HepG2 (cell line): ENCODE measurements around the gene VAC14. TPM values are rescaled to one million over a fixed set of nuclear protein-coding genes. Genes with fewer than 3 reads are reported as not detected.

Source experiments
- ATAC-seq: fragments of 200-7000 bp; cut with Tn5 transposase; 3 replicates; pipeline ENCODE4 v1.9.1; 2020; ENCODE audit warnings: mild to moderate bottlenecking, moderate library complexity
- BruUV-seq: library from RNA; stranded (reverse); fragments of 400-500 nt; replicated peaks from 2 replicates; lab custom pipeline; 2021; lab: Mats Ljungman, UMichigan
- CTCF ChIA-PET: fragments of 300-600 bp; formaldehyde crosslinking; extraction: SDS; loops from one replicate; lab custom pipeline; 2021; ENCODE audit warnings: low total read pairs, inconsistent platforms, low intra/inter-chr PET ratio; lab: Yijun Ruan, JAX
- POLR2A ChIA-PET: fragments of 350-600 bp; sonication (Branson Sonifier 250); formaldehyde crosslinking; loops from one replicate; lab custom pipeline; 2020; ENCODE audit warnings: antibody characterized with exemption, inconsistent platforms; lab: Yijun Ruan, JAX
- DNase-seq: peaks from one replicate; pipeline ENCODE4 v3.0.0-alpha.2; 2015; ENCODE audit warnings: low spot score
- FAIRE-seq: peaks from 3 replicates; lab custom pipeline; 2011; peaks lifted over from hg19 to GRCh38; lab: Jason Lieb, UNC
- H2AFZ ChIP-seq: one replicate; pipeline ENCODE4 v1.6.1; 2011; ENCODE audit warnings: low read length, inconsistent platforms
- H3K27ac ChIP-seq: fragments of 300-600 bp; 3 replicates; pipeline ENCODE4 v1.8.0; 2011; ENCODE audit warnings: mixed run types, mild to moderate bottlenecking, mixed read lengths, low read length, inconsistent platforms; ENCODE audit not compliant: insufficient read depth; ENCODE audit errors: extremely low read length
- H3K27me3 ChIP-seq, 2 experiments: fragments of 200-600 bp in 1 of 2; 2 replicates in 1 of 2; 3 replicates in 1 of 2; pipeline versions ENCODE4 v1.6.0 to v1.8.0; 2011; ENCODE audit warnings: low read length in 2 of 2, mild to moderate bottlenecking in 2 of 2, moderate library complexity in 2 of 2, inconsistent platforms in 1 of 2; ENCODE audit not compliant: insufficient read depth in 2 of 2, control insufficient read depth in 1 of 2
- H3K36me3 ChIP-seq, 2 experiments: fragments of 200-600 bp in 1 of 2; replicated peaks in 1 of 2; 2 replicates in 1 of 2; 3 replicates in 1 of 2; pipeline versions ENCODE4 v1.5.1 to v1.8.0; 2011; ENCODE audit warnings: low read length in 2 of 2, inconsistent platforms in 1 of 2; ENCODE audit not compliant: insufficient read depth in 2 of 2, control insufficient read depth in 1 of 2
- H3K4me1 ChIP-seq: 2 replicates; pipeline ENCODE4 v1.5.1; 2012; ENCODE audit warnings: low read length, inconsistent platforms; ENCODE audit not compliant: insufficient read depth
- H3K4me2 ChIP-seq: 2 replicates; pipeline ENCODE4 v1.6.0; 2011; ENCODE audit warnings: low read depth, low read length, inconsistent platforms
- H3K4me3 ChIP-seq, 3 experiments: fragments of 200-600 bp in 1 of 3; sonication (generic), shearing (Covaris generic) in 1 of 3; replicated peaks in 1 of 3; 2 replicates each; pipeline ENCODE4 v1.5.1; 2011 to 2016; ENCODE audit warnings: low read length in 3 of 3, inconsistent platforms in 2 of 3, low read depth in 2 of 3, mild to moderate bottlenecking in 2 of 3, control low read depth in 1 of 3, mixed read lengths in 1 of 3; ENCODE audit not compliant: insufficient read depth in 1 of 3
- H3K79me2 ChIP-seq: one replicate; pipeline ENCODE4 v1.6.1; 2011; ENCODE audit warnings: low read length, inconsistent platforms; ENCODE audit not compliant: insufficient read depth
- H3K9ac ChIP-seq: 2 replicates; pipeline ENCODE4 v1.6.0; 2011; ENCODE audit warnings: mild to moderate bottlenecking, low read depth, low read length, inconsistent platforms; ENCODE audit not compliant: insufficient read depth
- H3K9me3 ChIP-seq: 2 replicates; pipeline ENCODE4 v1.5.1; 2012; ENCODE audit warnings: mild to moderate bottlenecking, low read length
- H4K20me1 ChIP-seq: 2 replicates; pipeline ENCODE4 v1.6.0; 2011; ENCODE audit warnings: inconsistent platforms, mild to moderate bottlenecking, low read length, moderate library complexity; ENCODE audit not compliant: insufficient read depth
- GABPA ChIP-seq, 2 experiments: IDR thresholded peaks; 2 replicates each; pipeline ENCODE4 v1.6.1; 2011 to 2016; ENCODE audit warnings: low read depth in 2 of 2, low read length in 1 of 2, missing biosample characterization in 1 of 2, missing genetic modification characterization in 1 of 2
- HOXA9 ChIP-seq: sonication (generic); formaldehyde crosslinking; IDR thresholded peaks from 2 replicates; pipeline ENCODE4 v1.8.1; 2022; ENCODE audit warnings: missing genetic modification reagents, mild to moderate bottlenecking, moderate library complexity, borderline replicate concordance
- MTF1 ChIP-seq: sonication (generic); formaldehyde crosslinking; IDR thresholded peaks from 2 replicates; pipeline ENCODE4 v1.5.0; 2020; ENCODE audit warnings: missing genetic modification reagents
- PITX1 ChIP-seq: sonication (generic); formaldehyde crosslinking; IDR thresholded peaks from 2 replicates; pipeline ENCODE4 v1.5.1; 2020; ENCODE audit warnings: mild to moderate bottlenecking, missing genetic modification reagents
- SMAD9 ChIP-seq: sonication (generic); formaldehyde crosslinking; IDR thresholded peaks from 2 replicates; pipeline ENCODE4 v1.5.1; 2020; ENCODE audit warnings: mild to moderate bottlenecking, missing genetic modification reagents
- SP4 ChIP-seq: sonication (generic); formaldehyde crosslinking; IDR thresholded peaks from 2 replicates; pipeline ENCODE4 v1.8.1; 2023; ENCODE audit warnings: mild to moderate bottlenecking, missing genetic modification reagents
- ZBTB8A ChIP-seq: sonication (generic); formaldehyde crosslinking; IDR thresholded peaks from 2 replicates; pipeline ENCODE4 v1.4.0; 2020; ENCODE audit warnings: mild to moderate bottlenecking, low read depth, missing genetic modification reagents, borderline replicate concordance
- ZKSCAN5 ChIP-seq: sonication (generic); formaldehyde crosslinking; IDR thresholded peaks from 2 replicates; pipeline ENCODE4 v1.5.1; 2020; ENCODE audit warnings: mild to moderate bottlenecking, missing genetic modification reagents
- ZNF615 ChIP-seq: sonication (generic); formaldehyde crosslinking; IDR thresholded peaks from 2 replicates; pipeline ENCODE4 v1.5.0; 2020; ENCODE audit warnings: mild to moderate bottlenecking, missing genetic modification reagents, borderline replicate concordance
- WGBS: methylation state at CpG from one replicate; pipeline ENCODE4 v1.1.6; 2017; ENCODE audit warnings: low lambda C conversion rate; 5-methylcytosine and 5-hydroxymethylcytosine counted together
- in situ Hi-C: cut with HindIII; loops from 2 replicates; pipeline ENCODE4 v1.10.0; 2017; ENCODE audit warnings: low pct_unique_long_range_greater_than_20kb; ENCODE audit not compliant: extremely low pct_ligation_motif_present
- intact Hi-C: fragments of 100-400 bp; cut with micrococcal nuclease; formaldehyde crosslinking; loops from one replicate; pipeline ENCODE4 v1.10.0; 2022; ENCODE audit not compliant: unreplicated experiment
- polyA plus RNA-seq, 8 experiments: library from polyadenylated mRNA; depleted of rRNA in 3 of 8; stranded (reverse) in 7 of 8; unstranded in 1 of 8; fragments of >200 nt; fragmentation: Illumina TruSeq in 4 of 8; extraction: Trizol in 4 of 8; gene quantifications; 2 replicates each; pipeline versions ENCODE4 v1.2.1 to v1.2.3, GENCODE V29; 2011 to 2016; ENCODE audit warnings: low read depth in 4 of 8, missing spikeins in 1 of 8, mixed read lengths in 1 of 8; ENCODE audit not compliant: insufficient read depth in 1 of 8
- total RNA-seq, 5 experiments: library from RNA; depleted of rRNA; stranded (reverse); fragments of >200 nt; fragmentation: Illumina TruSeq; extraction: Trizol; gene quantifications; 2 replicates each; pipeline ENCODE4 v1.2.3, GENCODE V29; 2016; ENCODE audit warnings: low read depth in 1 of 5
- TF ChIP-seq, protein P1 (sequence below): sonication (generic); formaldehyde crosslinking; IDR thresholded peaks from 2 replicates; pipeline ENCODE4 v1.9.0; 2021; ENCODE audit warnings: missing genetic modification reagents, mild to moderate bottlenecking, borderline replicate concordance
- TF ChIP-seq, protein P2 (sequence below): sonication (generic); formaldehyde crosslinking; IDR thresholded peaks from 2 replicates; pipeline ENCODE4 v1.4.0; 2020; ENCODE audit warnings: mild to moderate bottlenecking, missing genetic modification reagents
- TF ChIP-seq, protein P3 (sequence below), 2 experiments: sonication (generic) in 1 of 2; formaldehyde crosslinking in 1 of 2; IDR thresholded peaks; 2 replicates each; pipeline versions ENCODE4 v1.6.1 to v1.9.0; 2014 to 2022; ENCODE audit warnings: antibody characterized with exemption in 1 of 2, borderline replicate concordance in 1 of 2, inconsistent platforms in 1 of 2, low read depth in 1 of 2, missing genetic modification reagents in 1 of 2
- TF ChIP-seq, protein P4 (sequence below): IDR thresholded peaks from 2 replicates; pipeline ENCODE4 v1.6.1; 2016; ENCODE audit warnings: control low read depth

Gene VAC14
- total and polyA plus RNA-seq, 2 of the 13 experiments (the other 11 are each of a cell fraction or from before 2014, with no cell fraction given) = 23.5 to 24.6 TPM

DNA sequence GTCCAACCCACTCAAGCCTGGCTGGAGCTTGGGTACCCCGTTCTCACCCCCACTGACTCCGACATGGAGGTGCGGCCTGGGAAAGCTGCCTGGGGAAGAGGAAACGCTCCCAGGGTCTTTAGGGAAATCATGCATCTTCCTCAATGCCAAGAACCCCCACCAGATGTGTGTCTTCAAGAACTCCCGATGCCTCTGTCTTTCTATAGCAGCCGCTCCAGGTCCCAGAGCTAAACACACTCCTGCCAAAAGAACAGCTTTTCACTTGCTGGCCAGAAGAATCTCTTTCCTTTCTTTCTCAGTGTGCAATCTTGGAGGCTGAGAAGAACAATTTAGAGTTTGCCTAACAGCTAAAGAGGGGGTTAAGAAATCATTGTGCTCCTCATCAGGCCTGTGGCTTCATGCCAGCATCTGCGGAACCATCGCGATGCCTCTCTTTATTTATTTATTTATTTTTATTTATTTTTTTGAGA lies 74.0 kb downstream of the VAC14 start:
- Histone ChIP-seq H3K27me3 (no peaks in the 10 kb centered on the region), H3K36me3 (peaks cover 14 to 17% of the 10 kb centered on the region in 2 experiments; a peak in 4 of 5 replicates), H3K9ac (peak overlapping the region; percentile 98), H3K4me3 (no peak overlapping the region), H3K4me1 (peaks cover 45% of the 10 kb centered on the region), H2AFZ (no peak overlapping the region), H3K9me3 (no peaks in the 10 kb centered on the region), H4K20me1 (no peaks in the 10 kb centered on the region), H3K4me2 (no peak overlapping the region), H3K79me2 (peaks cover 11% of the 10 kb centered on the region), H3K27ac (peak overlapping the region; percentile 99)
- 94% methylated on average over 9 of the region's 9 CpGs for WGBS
- FAIRE-seq (no peak), ATAC-seq (no peak), DNase-seq (no peak)
- CTCF ChIA-PET = no interaction called here
- in situ Hi-C loops (loop anchor here (5.0 kb wide), 1 partner anchor 40 kb away; the partner anchor contains the start of gene MTSS2), intact Hi-C loops (loop anchor here (5.0 kb wide), 1 partner anchor 890 kb away; no protein-coding TSS in a partner anchor)
- no TSS peak for BruUV-seq
- POLR2A ChIA-PET = interaction anchor here (1.1 to 10.2 kb wide), 5 partner anchors 14 to 70 kb away, joined by 3 to 536 read pairs (median 134); partner anchors contain the start of gene MTSS2
- TF ChIP-seq HOXA9 (CRISPR knock-in tag) (no peak), ZKSCAN5 (CRISPR knock-in tag) (0 out of 2 replicates have a peak, but pooled peaks have one; percentile 32), MTF1 (CRISPR knock-in tag) (no peak), SMAD9 (CRISPR knock-in tag) (no peak), ZBTB8A (no peak), SP4 (CRISPR knock-in tag) (peak; percentile 43; the same call in 1 of the 2 replicates), ZNF615 (no peak), GABPA (IDR thresholded peaks at IDR 0.05; ENCODE audit: low read depth, low read length) (no peak), GABPA (CRISPR knock-in tag; IDR thresholded peaks at IDR 0.05; ENCODE audit: low read depth) (no peak), PITX1 (0 out of 2 replicates have a peak, but pooled peaks have one; percentile 21)
- TF ChIP-seq, protein P1, sequence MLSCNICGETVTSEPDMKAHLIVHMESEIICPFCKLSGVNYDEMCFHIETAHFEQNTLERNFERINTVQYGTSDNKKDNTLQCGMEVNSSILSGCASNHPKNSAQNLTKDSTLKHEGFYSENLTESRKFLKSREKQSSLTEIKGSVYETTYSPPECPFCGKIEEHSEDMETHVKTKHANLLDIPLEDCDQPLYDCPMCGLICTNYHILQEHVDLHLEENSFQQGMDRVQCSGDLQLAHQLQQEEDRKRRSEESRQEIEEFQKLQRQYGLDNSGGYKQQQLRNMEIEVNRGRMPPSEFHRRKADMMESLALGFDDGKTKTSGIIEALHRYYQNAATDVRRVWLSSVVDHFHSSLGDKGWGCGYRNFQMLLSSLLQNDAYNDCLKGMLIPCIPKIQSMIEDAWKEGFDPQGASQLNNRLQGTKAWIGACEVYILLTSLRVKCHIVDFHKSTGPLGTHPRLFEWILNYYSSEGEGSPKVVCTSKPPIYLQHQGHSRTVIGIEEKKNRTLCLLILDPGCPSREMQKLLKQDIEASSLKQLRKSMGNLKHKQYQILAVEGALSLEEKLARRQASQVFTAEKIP (CRISPR knock-in tag) = no peak
- TF ChIP-seq, protein P2, sequence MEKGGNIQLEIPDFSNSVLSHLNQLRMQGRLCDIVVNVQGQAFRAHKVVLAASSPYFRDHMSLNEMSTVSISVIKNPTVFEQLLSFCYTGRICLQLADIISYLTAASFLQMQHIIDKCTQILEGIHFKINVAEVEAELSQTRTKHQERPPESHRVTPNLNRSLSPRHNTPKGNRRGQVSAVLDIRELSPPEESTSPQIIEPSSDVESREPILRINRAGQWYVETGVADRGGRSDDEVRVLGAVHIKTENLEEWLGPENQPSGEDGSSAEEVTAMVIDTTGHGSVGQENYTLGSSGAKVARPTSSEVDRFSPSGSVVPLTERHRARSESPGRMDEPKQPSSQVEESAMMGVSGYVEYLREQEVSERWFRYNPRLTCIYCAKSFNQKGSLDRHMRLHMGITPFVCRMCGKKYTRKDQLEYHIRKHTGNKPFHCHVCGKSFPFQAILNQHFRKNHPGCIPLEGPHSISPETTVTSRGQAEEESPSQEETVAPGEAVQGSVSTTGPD (CRISPR knock-in tag) = no peak
- TF ChIP-seq, protein P3, sequence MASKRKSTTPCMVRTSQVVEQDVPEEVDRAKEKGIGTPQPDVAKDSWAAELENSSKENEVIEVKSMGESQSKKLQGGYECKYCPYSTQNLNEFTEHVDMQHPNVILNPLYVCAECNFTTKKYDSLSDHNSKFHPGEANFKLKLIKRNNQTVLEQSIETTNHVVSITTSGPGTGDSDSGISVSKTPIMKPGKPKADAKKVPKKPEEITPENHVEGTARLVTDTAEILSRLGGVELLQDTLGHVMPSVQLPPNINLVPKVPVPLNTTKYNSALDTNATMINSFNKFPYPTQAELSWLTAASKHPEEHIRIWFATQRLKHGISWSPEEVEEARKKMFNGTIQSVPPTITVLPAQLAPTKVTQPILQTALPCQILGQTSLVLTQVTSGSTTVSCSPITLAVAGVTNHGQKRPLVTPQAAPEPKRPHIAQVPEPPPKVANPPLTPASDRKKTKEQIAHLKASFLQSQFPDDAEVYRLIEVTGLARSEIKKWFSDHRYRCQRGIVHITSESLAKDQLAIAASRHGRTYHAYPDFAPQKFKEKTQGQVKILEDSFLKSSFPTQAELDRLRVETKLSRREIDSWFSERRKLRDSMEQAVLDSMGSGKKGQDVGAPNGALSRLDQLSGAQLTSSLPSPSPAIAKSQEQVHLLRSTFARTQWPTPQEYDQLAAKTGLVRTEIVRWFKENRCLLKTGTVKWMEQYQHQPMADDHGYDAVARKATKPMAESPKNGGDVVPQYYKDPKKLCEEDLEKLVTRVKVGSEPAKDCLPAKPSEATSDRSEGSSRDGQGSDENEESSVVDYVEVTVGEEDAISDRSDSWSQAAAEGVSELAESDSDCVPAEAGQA (IDR thresholded peaks at IDR 0.05; ENCODE audit: low read depth) = no peak
- TF ChIP-seq, protein P3 (CRISPR knock-in tag; IDR thresholded peaks at IDR 0.05; ENCODE audit: borderline replicate concordance) = no peak
- TF ChIP-seq, protein P4, sequence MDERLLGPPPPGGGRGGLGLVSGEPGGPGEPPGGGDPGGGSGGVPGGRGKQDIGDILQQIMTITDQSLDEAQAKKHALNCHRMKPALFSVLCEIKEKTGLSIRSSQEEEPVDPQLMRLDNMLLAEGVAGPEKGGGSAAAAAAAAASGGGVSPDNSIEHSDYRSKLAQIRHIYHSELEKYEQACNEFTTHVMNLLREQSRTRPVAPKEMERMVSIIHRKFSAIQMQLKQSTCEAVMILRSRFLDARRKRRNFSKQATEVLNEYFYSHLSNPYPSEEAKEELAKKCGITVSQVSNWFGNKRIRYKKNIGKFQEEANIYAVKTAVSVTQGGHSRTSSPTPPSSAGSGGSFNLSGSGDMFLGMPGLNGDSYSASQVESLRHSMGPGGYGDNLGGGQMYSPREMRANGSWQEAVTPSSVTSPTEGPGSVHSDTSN = no peak
